Erythroblast (primary cell): ENCODE data around the gene UCN2.

Experiments
- DNase-seq, 2 experiments: peaks; one replicate each; lab custom pipeline; 2025; lab: John Stamatoyannopoulos, UW
- GATA1 ChIP-seq: IDR thresholded peaks from 2 replicates; pipeline ENCODE4 v1.6.1; 2011; ENCODE audit warnings: low read depth, mild to moderate bottlenecking, control low read depth, low read length, moderate library complexity
- POLR2A ChIP-seq: IDR thresholded peaks from 2 replicates; pipeline ENCODE4 v1.6.1; 2011; ENCODE audit warnings: mild to moderate bottlenecking, low read length

UCN2 gene, protein sequence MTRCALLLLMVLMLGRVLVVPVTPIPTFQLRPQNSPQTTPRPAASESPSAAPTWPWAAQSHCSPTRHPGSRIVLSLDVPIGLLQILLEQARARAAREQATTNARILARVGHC

GRCh38 chr3:48563382-48563918 lies at the start of gene UCN2:
TSS of gene UCN2 (minus strand) at chr3:48563781. CDS start at chr3:48563124, 657 bp downstream.
- TF ChIP-seq POLR2A (no peak), GATA1 (no peak)
- DNase-seq, result no peak

DNA sequence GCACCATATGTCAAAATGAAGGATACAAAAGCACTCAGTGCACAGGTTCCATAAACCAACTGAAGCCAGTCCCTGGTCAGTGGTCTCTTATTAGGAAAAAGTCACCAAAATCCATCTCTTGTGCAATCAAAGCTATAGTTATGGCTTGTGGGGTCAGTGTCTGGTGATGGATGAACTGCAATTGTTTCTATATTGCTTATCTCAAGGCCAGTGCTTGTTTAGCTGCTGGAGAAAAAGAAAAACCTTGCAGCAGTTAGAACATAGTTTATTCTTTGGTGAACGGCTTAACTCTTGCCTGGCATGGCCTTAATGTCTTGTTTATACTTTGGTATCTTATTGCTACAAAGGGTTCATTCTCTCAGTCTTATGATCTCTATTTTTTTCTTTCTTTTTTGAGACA lies 48.7 kb upstream of the UCN2 start:
- DNase-seq, result no peak
- TF ChIP-seq GATA1, result no peak
- no peak for TF ChIP-seq POLR2A

DNA sequence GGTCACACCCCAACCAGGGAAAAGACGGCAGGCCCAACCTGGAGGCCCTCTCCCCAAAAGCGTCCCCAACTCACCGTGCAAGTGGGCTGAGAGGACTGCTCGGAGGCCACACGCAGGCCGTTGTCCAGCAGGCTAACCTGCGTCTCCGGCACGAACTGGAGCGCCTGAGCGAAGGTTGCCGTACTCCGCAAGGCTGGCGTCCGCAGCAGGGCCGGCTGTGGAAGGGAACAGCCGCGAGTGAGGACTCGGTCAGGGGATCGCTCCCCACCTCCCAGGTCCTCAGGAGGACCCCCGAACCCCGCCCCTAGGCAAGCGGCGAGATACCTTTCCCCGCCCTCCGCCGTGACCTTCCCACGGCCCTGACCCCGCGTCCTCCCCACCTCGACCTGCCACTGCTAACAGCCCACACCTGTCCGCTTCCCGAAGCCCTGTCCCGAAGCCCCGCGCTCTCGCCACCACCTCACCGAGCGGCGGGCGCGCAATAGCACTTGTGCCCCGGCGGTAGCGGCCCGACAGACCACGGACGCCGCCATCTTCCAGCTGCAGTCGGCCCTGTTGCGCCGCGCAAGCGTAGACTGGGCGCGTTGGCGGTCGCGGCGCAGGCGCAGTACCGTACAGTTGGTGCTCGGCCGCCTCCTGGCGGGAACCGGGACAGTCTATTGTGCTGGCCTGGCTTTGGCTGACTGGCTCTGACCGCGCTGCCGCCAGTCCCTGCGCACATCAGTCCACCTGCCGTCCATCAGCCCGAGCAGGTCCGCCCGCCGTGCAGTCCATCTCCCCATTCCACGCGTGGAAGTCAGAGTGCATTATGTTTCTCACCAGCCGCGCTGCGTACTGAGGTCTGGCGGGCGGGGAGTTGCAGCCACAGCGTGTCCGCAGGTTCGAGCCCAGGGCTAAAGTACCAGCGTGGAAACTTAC lies 45.8 kb upstream of the UCN2 start, which contains the start of gene UQCRC1:
UQCRC1 (minus strand) TSS at position 559 of the 918 bp plus-strand sequence; CDS start at position 533, 26 bp downstream.
- TF ChIP-seq GATA1 (no peak), POLR2A (peak; percentile 87)
- peak; percentile 95 to 97 for DNase-seq

GRCh38 chr3:48607519-48607918 lies 43.9 kb upstream of the UCN2 start:
- peak in 1 of 2 experiments; percentile 28 for DNase-seq
- TF ChIP-seq GATA1 (no peak), POLR2A (no peak)

- TF ChIP-seq POLR2A, result no peak
- TF ChIP-seq GATA1, result no peak
- DNase-seq, result no peak
Measured at GRCh38 chr3:48601622-48601994, 38.0 kb upstream of the UCN2 start.

- TF ChIP-seq GATA1, result no peak
- TF ChIP-seq POLR2A, result no peak
- no peak for DNase-seq
Measured at GRCh38 chr3:48600711-48601621, 37.4 kb upstream of the UCN2 start.

GRCh38 chr3:48599509-48600285 lies 36.1 kb upstream of the UCN2 start:
- no peak for TF ChIP-seq POLR2A
- TF ChIP-seq GATA1, result no peak
- DNase-seq, result no peak

- DNase-seq, result no peak
- no peak for TF ChIP-seq POLR2A
Measured at GRCh38 chr3:48599077-48599501, 35.5 kb upstream of the UCN2 start.

DNA sequence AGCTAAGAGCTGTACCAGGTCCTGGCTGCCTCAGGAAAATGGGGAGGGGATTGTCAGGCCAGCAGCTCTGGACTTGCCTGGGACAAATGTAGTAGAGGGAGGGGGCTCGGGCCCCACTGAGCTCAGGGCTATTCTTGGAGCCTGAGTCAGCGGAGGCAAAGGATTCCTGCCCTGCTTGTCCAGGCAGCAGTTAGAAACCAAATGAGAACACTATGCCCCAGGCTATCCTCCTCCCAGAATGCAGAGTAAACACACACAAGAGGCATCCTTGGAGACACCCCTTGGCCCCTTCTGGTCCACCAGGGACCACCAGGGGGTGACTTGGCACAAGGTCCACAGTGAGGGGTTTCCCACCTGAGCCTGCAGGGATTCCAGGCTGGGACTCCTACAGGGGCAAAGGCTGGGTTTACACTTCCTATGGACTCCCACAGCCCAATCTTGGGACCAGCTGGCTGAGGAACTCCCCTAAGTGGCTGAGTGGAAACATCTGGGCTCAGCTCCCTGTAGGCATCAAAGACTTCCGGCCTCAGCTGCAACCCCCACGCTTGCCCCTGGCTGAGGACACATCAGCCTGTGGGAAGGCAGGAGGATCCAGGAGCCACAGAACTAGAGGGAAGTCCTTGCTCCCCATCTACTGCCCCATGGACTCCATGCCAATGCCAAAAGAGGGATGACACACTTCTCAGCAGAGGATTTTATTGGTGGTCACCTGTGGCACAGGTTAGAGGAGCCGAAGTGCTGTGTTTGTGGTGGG lies 34.9 kb upstream of the UCN2 start:
- no peak for DNase-seq
- TF ChIP-seq GATA1, result no peak
- no peak for TF ChIP-seq POLR2A

DNA sequence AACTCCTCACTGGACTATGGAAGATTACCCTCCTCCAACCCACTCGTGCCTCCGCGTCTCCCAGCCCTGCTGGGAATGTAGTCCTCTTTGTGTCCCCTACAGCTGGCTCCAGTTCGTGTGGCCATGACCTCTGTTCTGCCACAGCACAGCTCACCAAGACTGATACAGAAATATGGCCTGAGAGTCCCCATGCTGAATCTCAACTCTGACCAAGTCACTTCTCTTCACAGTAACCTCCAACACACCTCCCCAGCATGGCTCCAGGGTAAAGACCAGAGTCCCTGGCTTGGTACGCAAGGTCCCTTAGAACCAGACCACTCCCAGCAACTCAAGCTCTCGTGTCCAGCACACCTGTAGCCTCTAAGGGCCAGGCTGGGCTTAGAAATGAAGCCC lies 33.8 kb upstream of the UCN2 start:
- DNase-seq, result no peak
- TF ChIP-seq POLR2A (peak; percentile 25), GATA1 (no peak)

DNA sequence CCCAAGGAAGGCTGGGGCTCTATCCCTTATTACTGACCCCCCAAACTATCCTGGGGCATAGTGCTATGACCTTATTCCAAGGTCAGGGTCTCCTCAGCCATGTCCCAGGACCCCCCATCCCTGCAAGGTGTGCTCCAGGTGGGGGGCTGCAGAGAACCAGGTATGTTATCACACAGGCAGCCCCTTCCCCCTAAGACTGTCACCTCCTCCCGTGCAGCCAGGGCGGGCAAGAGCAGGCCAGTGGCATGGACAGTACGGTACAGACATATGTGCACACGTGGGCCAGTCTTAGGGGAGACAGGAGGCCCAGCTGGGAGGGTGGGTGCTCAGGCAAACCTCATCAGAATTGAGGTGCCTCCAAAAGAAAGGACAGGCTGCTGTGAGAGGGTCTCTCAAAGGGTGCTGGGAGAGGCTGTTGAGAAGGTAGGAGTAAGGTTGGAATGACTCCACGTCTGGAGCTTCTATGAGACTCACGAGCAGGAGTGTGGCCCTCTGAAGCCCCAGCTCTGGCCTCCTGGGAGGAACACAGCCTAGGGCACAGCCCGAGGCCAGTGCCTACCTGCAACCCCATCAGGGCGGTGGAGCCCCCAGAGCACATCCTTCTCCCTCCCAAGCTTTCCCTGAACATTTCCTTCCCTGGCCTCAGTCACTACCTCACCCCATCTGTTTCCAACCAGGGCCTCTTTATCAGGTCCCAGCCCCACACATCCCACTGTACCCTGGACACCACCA lies 33.3 kb upstream of the UCN2 start:
- TF ChIP-seq GATA1, result no peak
- TF ChIP-seq POLR2A, result no peak
- DNase-seq, result no peak
